Keratinocyte (primary cell): ENCODE measurements around the gene ONECUT2. TPM values are rescaled to one million over a fixed set of nuclear protein-coding genes. Genes with fewer than 3 reads are reported as not detected.
A peak's percentile ranks its signal among the peaks of the same experiment; 100 is the strongest.

Source experiments
- DNase-seq: peaks from one replicate; pipeline ENCODE4 v3.0.0-alpha.2; 2011; ENCODE audit warnings: low read depth, missing footprints, low spot score
- FAIRE-seq: peaks from 2 replicates; lab custom pipeline; 2011; peaks lifted over from hg19 to GRCh38; lab: Jason Lieb, UNC
- H2AFZ ChIP-seq: 2 replicates; pipeline ENCODE4 v1.6.0; 2012; ENCODE audit warnings: low read length, control low read depth, inconsistent platforms; ENCODE audit not compliant: control insufficient read depth
- H3K27ac ChIP-seq: 2 replicates; pipeline ENCODE4 v1.5.1; 2011; ENCODE audit warnings: low read length; ENCODE audit not compliant: control insufficient read depth, insufficient read depth
- H3K27me3 ChIP-seq: 3 replicates; pipeline ENCODE4 v1.6.0; 2011; ENCODE audit warnings: low read length; ENCODE audit not compliant: control insufficient read depth, insufficient read depth; ENCODE audit errors: extremely low read depth
- H3K36me3 ChIP-seq, 2 experiments: 2 replicates in 1 of 2; 3 replicates in 1 of 2; pipeline ENCODE4 v1.5.1; 2011; ENCODE audit warnings: low read length in 2 of 2, mild to moderate bottlenecking in 1 of 2; ENCODE audit not compliant: control insufficient read depth in 2 of 2, insufficient read depth in 2 of 2; ENCODE audit errors: extremely low read depth in 1 of 2
- H3K4me1 ChIP-seq: 3 replicates; pipeline ENCODE4 v1.5.1; 2011; ENCODE audit warnings: low read length; ENCODE audit not compliant: control insufficient read depth, insufficient read depth; ENCODE audit errors: extremely low read depth
- H3K4me2 ChIP-seq: 3 replicates; pipeline ENCODE4 v1.6.0; 2011; ENCODE audit warnings: low read depth, low read length; ENCODE audit not compliant: control insufficient read depth, insufficient read depth; ENCODE audit errors: extremely low read depth
- H3K4me3 ChIP-seq, 3 experiments: fragments of 200-600 bp in 1 of 3; sonication (generic) in 1 of 3; 2 replicates in 2 of 3; 3 replicates in 1 of 3; pipeline ENCODE4 v1.5.1; 2011 to 2016; ENCODE audit warnings: low read length in 3 of 3, mild to moderate bottlenecking in 3 of 3, control low read depth in 2 of 3, inconsistent platforms in 1 of 3, low read depth in 1 of 3, mixed read lengths in 1 of 3, mixed run types in 1 of 3, moderate library complexity in 1 of 3; ENCODE audit not compliant: control insufficient read depth in 2 of 3, insufficient read depth in 2 of 3; ENCODE audit errors: extremely low read depth in 1 of 3
- H3K79me2 ChIP-seq: 2 replicates; pipeline ENCODE4 v1.6.0; 2012; ENCODE audit warnings: low read length; ENCODE audit not compliant: control insufficient read depth, insufficient read depth
- H3K9ac ChIP-seq: 3 replicates; pipeline ENCODE4 v1.6.0; 2011; ENCODE audit warnings: low read length; ENCODE audit not compliant: control insufficient read depth, insufficient read depth; ENCODE audit errors: extremely low read depth
- H3K9me1 ChIP-seq: 3 replicates; pipeline ENCODE4 v1.6.0; 2011; ENCODE audit warnings: low read length; ENCODE audit not compliant: control insufficient read depth, insufficient read depth; ENCODE audit errors: extremely low read depth
- H3K9me3 ChIP-seq: 2 replicates; pipeline ENCODE4 v1.5.1; 2012; ENCODE audit warnings: low read depth, low read length; ENCODE audit not compliant: control insufficient read depth
- H4K20me1 ChIP-seq: 3 replicates; pipeline ENCODE4 v1.6.0; 2011; ENCODE audit warnings: low read length; ENCODE audit not compliant: control insufficient read depth, insufficient read depth; ENCODE audit errors: extremely low read depth
- EZH2 ChIP-seq: IDR thresholded peaks from one replicate; pipeline ENCODE4 v1.6.1; 2012; ENCODE audit warnings: inconsistent platforms, mild to moderate bottlenecking, low read length, moderate library complexity
- dilution Hi-C: fragments of 300-500 bp; cut with MboI; formaldehyde crosslinking; loops from one replicate; pipeline ENCODE4 v1.7.0; 2020; ENCODE audit warnings: low sequenced_read_pairs; ENCODE audit not compliant: extremely low pct_ligation_motif_present
- polyA plus RNA-seq, 5 experiments: library from polyadenylated mRNA; depleted of rRNA in 3 of 5; stranded (reverse) in 3 of 5; stranded (forward) in 1 of 5; unstranded in 1 of 5; fragments of >200 nt; gene quantifications; 1 replicate in 1 of 5; 2 replicates in 3 of 5; 3 replicates in 1 of 5; pipeline versions ENCODE4 v1.2.1 to v1.2.3, GENCODE V29; 2011 to 2012; ENCODE audit warnings: missing spikeins in 2 of 5, low read depth in 1 of 5, low replicate concordance in 1 of 5
- TF ChIP-seq, protein P1 (sequence below), 3 experiments: IDR thresholded peaks in 1 of 3; conservative IDR thresholded peaks in 1 of 3; optimal IDR thresholded peaks in 1 of 3; 2 replicates in 2 of 3; 3 replicates in 1 of 3; pipeline versions ENCODE3 to v1.5.1; 2011; ENCODE audit warnings: low read length in 3 of 3, mild to moderate bottlenecking in 3 of 3, moderate library complexity in 2 of 3, control low read depth in 1 of 3, inconsistent platforms in 1 of 3; ENCODE audit not compliant: insufficient read depth in 2 of 3; ENCODE audit errors: extremely low read depth in 1 of 3

ONECUT2 gene
- polyA plus RNA-seq, 1 donor (not counting 4 experiments of a cell fraction or from before 2014, with no cell fraction given) = 0.01 TPM

DNA sequence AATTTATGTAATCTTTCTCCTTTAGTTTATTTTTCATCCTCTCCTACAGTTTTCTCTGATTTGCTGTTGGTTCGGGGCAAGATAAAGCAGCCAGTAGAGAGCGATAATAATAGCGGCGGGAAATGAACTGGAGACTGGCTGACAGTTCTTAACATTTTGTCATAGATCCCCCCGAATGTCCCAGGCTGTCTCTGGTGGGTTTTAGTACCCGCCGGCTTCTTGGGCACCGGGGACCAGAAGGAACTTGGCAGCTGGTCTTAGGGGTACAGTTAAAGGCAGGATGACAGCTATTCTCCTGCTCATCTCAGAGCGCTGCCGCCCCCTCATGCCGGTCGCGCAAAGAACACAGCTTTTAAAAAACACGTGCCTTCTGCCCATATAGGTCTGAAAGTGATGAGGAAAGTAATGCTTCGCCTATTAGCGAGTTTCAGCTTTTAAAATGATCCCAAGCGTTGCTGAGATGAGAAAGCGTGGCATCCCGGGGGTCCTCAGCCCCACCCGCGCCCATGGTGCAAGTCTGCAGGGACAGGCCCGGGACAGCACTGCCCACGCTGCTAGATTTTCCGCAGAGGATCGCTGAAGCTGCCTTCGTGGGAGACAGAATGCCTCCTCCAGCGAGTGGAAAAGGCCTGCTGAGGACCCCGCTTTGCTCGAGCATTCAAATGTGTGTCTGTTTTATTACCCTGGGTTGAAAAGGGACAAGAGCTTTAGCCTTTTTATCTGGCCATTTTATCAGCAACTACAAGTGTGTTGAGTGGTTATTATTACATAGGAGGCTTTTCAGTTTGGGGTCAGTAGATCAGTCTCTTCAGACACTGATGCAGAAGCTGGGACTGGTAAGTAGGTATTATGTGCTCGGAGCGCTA is 3.8 kb downstream of the ONECUT2 start:
- dilution Hi-C loops = no loop called here
- no peaks in the 10 kb centered on the region for H3K36me3 ChIP-seq
- H3K4me1 ChIP-seq = peaks cover 12% of the 10 kb centered on the region
- DNase-seq (no peak), FAIRE-seq (no peak)
- H3K27me3 ChIP-seq = peaks cover 93% of the 10 kb centered on the region
- no peak overlapping the region for H3K4me3 ChIP-seq
- no peaks in the 10 kb centered on the region for H3K79me2 ChIP-seq
- no peak overlapping the region for H3K9ac ChIP-seq
- no peaks in the 10 kb centered on the region for H3K9me1 ChIP-seq
- no peaks in the 10 kb centered on the region for H4K20me1 ChIP-seq
- no peak overlapping the region for H2AFZ ChIP-seq
- no peak overlapping the region for H3K4me2 ChIP-seq
- no peak overlapping the region for H3K27ac ChIP-seq
- peaks cover 3% of the 10 kb centered on the region for H3K9me3 ChIP-seq
- peak; percentile 57 for TF ChIP-seq EZH2
- TF ChIP-seq, protein P1, sequence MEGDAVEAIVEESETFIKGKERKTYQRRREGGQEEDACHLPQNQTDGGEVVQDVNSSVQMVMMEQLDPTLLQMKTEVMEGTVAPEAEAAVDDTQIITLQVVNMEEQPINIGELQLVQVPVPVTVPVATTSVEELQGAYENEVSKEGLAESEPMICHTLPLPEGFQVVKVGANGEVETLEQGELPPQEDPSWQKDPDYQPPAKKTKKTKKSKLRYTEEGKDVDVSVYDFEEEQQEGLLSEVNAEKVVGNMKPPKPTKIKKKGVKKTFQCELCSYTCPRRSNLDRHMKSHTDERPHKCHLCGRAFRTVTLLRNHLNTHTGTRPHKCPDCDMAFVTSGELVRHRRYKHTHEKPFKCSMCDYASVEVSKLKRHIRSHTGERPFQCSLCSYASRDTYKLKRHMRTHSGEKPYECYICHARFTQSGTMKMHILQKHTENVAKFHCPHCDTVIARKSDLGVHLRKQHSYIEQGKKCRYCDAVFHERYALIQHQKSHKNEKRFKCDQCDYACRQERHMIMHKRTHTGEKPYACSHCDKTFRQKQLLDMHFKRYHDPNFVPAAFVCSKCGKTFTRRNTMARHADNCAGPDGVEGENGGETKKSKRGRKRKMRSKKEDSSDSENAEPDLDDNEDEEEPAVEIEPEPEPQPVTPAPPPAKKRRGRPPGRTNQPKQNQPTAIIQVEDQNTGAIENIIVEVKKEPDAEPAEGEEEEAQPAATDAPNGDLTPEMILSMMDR (optimal IDR thresholded peaks at IDR 0.05 in 1 of 3, IDR thresholded peaks at IDR 0.05 in 1 of 3, conservative IDR thresholded peaks at IDR 0.05 in 1 of 3; ENCODE audit: extremely low read depth in 1 of 3, insufficient read depth in 2 of 3, low read length in 3 of 3) = peak in 1 of 3 experiments; percentile 37

DNA sequence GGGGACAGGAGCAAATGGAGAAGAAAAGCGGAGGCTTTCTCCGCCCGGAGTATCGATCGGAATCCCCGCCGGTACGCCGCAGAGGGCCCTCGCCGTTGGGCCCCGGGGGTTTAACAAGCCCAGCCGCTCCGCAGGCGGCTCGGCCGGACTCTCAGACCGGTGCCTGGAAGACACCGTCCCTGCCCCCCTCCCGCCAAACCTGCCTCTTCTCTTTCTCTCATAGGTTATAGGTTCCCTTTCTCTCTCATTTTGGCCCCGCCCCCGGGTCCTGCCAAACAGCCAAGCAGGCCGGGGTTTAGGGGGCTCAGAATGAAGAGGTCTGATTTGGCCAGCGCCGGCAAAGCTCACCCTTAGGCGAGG is 4.4 kb downstream of the ONECUT2 start:
- dilution Hi-C loops = no loop called here
- H3K27me3 ChIP-seq = peaks cover 93% of the 10 kb centered on the region
- no peak for FAIRE-seq

More for the DNA sequence above, 4.4 kb downstream of the ONECUT2 start:
- DNase-seq = no peak
- no peaks in the 10 kb centered on the region for H4K20me1 ChIP-seq
- no peak overlapping the region for H3K27ac ChIP-seq
- no peak overlapping the region for H2AFZ ChIP-seq
- peaks cover 3% of the 10 kb centered on the region for H3K9me3 ChIP-seq
- no peaks in the 10 kb centered on the region for H3K36me3 ChIP-seq
- no peak overlapping the region for H3K9ac ChIP-seq
- no peak for TF ChIP-seq EZH2
- TF ChIP-seq, protein P1 (optimal IDR thresholded peaks at IDR 0.05 in 1 of 3, IDR thresholded peaks at IDR 0.05 in 1 of 3, conservative IDR thresholded peaks at IDR 0.05 in 1 of 3; ENCODE audit: extremely low read depth in 1 of 3, insufficient read depth in 2 of 3, low read length in 3 of 3) = no peak
- H3K9me1 ChIP-seq = no peaks in the 10 kb centered on the region
- H3K79me2 ChIP-seq = no peaks in the 10 kb centered on the region
- peaks cover 8% of the 10 kb centered on the region for H3K4me1 ChIP-seq
- no peak overlapping the region for H3K4me2 ChIP-seq
- H3K4me3 ChIP-seq = no peak overlapping the region
